GM06990 (cell line): ENCODE measurements around the gene SLC25A44.

Experiments used
- DNase-seq: peaks from one replicate; pipeline ENCODE4 v3.0.0-alpha.2; 2011; ENCODE audit not compliant: insufficient read length; ENCODE audit errors: extremely low read depth
- H3K27me3 ChIP-seq: replicated peaks from 2 replicates; pipeline ENCODE4 v1.6.0; 2011; ENCODE audit warnings: low read length; ENCODE audit not compliant: control insufficient read depth, insufficient read depth
- H3K36me3 ChIP-seq: 2 replicates; pipeline ENCODE4 v1.5.1; 2011; ENCODE audit warnings: low read length; ENCODE audit not compliant: control insufficient read depth, insufficient read depth
- H3K4me3 ChIP-seq: replicated peaks from 2 replicates; pipeline ENCODE4 v1.5.1; 2011; ENCODE audit warnings: low read depth, mild to moderate bottlenecking, control low read depth, low read length
- TF ChIP-seq, protein P1 (sequence below): IDR thresholded peaks from 2 replicates; pipeline ENCODE4 v1.5.1; 2011; ENCODE audit warnings: low read length, control low read depth, mild to moderate bottlenecking, inconsistent platforms; ENCODE audit not compliant: insufficient read depth, poor library complexity, severe bottlenecking

SLC25A44 gene

DNA sequence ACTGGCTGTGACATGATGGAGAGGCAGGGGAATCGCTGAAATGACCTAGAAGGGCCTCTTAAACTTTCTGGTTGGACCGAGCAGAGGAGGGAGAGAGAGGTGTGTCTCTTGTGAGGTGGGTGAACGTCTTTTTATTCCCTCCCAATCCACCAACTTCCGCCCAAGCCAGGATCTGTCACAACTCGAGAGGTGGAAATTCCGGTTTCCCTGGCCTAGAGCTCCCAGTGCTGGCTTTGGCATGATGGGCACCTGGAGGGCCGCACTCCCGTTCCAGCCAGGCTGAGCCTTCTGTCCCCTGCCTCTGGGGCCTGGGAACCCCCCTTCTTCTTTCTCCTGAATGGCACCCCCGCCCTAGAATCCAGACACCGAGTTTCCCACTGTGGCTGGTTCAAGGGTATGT lies 40.5 kb upstream of the SLC25A44 start, which contains the start of gene SEMA4A:
Gene SEMA4A (plus strand): TSS at position 224 of the 400 bp plus-strand sequence. CDS start 994 bp downstream, outside the sequence.
- TF ChIP-seq, protein P1, sequence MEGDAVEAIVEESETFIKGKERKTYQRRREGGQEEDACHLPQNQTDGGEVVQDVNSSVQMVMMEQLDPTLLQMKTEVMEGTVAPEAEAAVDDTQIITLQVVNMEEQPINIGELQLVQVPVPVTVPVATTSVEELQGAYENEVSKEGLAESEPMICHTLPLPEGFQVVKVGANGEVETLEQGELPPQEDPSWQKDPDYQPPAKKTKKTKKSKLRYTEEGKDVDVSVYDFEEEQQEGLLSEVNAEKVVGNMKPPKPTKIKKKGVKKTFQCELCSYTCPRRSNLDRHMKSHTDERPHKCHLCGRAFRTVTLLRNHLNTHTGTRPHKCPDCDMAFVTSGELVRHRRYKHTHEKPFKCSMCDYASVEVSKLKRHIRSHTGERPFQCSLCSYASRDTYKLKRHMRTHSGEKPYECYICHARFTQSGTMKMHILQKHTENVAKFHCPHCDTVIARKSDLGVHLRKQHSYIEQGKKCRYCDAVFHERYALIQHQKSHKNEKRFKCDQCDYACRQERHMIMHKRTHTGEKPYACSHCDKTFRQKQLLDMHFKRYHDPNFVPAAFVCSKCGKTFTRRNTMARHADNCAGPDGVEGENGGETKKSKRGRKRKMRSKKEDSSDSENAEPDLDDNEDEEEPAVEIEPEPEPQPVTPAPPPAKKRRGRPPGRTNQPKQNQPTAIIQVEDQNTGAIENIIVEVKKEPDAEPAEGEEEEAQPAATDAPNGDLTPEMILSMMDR = no peak
- no peak for DNase-seq
- peak within 1 kb of the TSS; percentile 71 for H3K4me3 ChIP-seq
- H3K27me3 ChIP-seq = no peaks in the 10 kb centered on the region
- peaks cover 4% of the 10 kb centered on the region for H3K36me3 ChIP-seq

DNA sequence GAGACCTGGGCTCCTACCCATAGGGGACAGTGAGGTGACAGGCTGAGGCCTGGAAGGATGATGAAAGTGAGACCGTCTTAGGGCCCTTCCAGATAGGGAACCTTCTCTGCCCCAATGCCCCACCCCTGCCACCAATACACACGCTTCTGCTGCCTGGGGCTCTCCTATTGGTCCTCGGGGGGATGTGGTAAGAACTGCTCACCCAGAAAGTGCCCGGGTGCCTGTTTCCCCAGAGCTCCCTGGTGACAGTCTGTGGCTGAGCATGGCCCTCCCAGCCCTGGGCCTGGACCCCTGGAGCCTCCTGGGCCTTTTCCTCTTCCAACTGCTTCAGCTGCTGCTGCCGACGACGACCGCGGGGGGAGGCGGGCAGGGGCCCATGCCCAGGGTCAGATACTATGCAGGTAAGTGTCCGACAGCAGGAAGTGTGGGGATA lies 39.6 kb upstream of the SLC25A44 start:
- DNase-seq = peak; percentile 73
- peak overlapping the region; percentile 71 for H3K4me3 ChIP-seq
- TF ChIP-seq, protein P1 = no peak

DNA sequence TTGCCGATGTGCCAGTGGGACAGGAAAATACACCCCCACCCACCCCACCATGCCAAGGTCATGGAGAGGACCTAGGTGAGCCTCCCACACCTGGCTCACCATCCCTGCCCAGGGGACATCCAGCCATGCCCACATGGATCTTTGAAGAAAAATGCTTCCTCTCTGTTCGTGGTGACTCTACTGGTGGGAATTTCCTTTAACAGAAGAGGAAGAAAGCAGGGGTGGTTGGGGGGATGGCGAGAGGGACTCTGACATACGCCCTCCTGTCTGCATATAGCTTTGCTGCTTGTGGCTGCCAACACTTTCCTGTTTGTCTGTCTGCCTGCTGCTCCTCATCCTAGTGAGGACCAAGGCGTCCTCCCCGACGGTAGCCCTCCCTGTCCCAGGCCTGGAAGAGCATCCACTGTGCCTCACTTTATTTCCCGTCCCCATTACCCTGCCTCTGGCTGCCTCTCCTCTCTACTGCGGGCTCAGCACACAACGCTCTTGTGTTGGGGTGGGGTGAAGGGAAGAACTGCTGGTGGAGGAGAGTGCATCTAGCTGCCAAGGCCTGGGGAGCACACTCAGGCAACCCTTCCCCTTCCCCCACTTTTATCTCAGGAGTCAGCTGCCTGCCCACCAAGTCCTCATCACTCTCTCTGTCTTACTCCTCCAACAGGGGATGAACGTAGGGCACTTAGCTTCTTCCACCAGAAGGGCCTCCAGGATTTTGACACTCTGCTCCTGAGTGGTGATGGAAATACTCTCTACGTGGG lies 38.0 kb upstream of the SLC25A44 start:
- TF ChIP-seq, protein P1 = no peak
- H3K27me3 ChIP-seq = no peaks in the 10 kb centered on the region
- peak overlapping the region; percentile 71 for H3K4me3 ChIP-seq
- no peak for DNase-seq
- peaks cover 13% of the 10 kb centered on the region for H3K36me3 ChIP-seq

More for the DNA sequence above, 39.6 kb upstream of the SLC25A44 start:
- Histone ChIP-seq H3K27me3 (no peaks in the 10 kb centered on the region), H3K36me3 (peaks cover 5% of the 10 kb centered on the region)

GRCh38 chr1:156157506-156157905 lies 36.4 kb upstream of the SLC25A44 start:
- Histone ChIP-seq H3K4me3 (peak overlapping the region; percentile 19; the same call in 1 of the 2 replicates), H3K27me3 (no peaks in the 10 kb centered on the region), H3K36me3 (peaks cover 17% of the 10 kb centered on the region)
- no peak for DNase-seq
- TF ChIP-seq, protein P1 = no peak

- TF ChIP-seq, protein P1 = no peak
Observed at GRCh38 chr1:156157966-156158365, 35.9 kb upstream of the SLC25A44 start.

More at GRCh38 chr1:156157966-156158365, 35.9 kb upstream of the SLC25A44 start:
- DNase-seq = no peak
- no peaks in the 10 kb centered on the region for H3K27me3 ChIP-seq
- peaks cover 20% of the 10 kb centered on the region for H3K36me3 ChIP-seq
- H3K4me3 ChIP-seq = peak overlapping the region; percentile 15; the same call in 1 of the 2 replicates
